ENCODE measurements around the gene PALM. TPM values are rescaled to one million over a fixed set of nuclear protein-coding genes. Genes with fewer than 3 reads are reported as not detected.
"Not testable (repeated sequence)": the region's sequence is repeated elsewhere in the genome, so short reads cannot be mapped to it uniquely, and the experiment has no call there.

PALM gene
- total RNA-seq, 3 donors from 2014 or later = 0.26 to 0.61 (median 0.27) TPM

GRCh38 chr19:741506-742131, 32.9 kb downstream of the PALM start:
- Mint-ChIP-seq H3K4me3 (no peak overlapping the region), H3K4me1 (ENCODE audit: low read depth) (no peaks in the 10 kb centered on the region), H3K36me3 (ENCODE audit: insufficient read depth) (no peaks in the 10 kb centered on the region), H3K9me3 (peaks cover 4% of the 10 kb centered on the region), H3K27me3 (ENCODE audit: low read depth) (peaks cover 2% of the 10 kb centered on the region)
- ATAC-seq (peak; percentile 18 to 20), DNase-seq (no peak)

- Mint-ChIP-seq H3K4me1 (ENCODE audit: low read depth) (no peaks in the 10 kb centered on the region), H3K9me3 (peaks cover 4% of the 10 kb centered on the region), H3K36me3 (ENCODE audit: insufficient read depth) (no peaks in the 10 kb centered on the region), H3K4me3 (no peak overlapping the region), H3K27me3 (ENCODE audit: low read depth) (no peaks in the 10 kb centered on the region)
- no peak for ATAC-seq
- DNase-seq = no peak
These were observed 33.9 kb downstream of the PALM start for GRCh38 chr19:742540-743075.

- DNase-seq (no peak), ATAC-seq (no peak)
- Mint-ChIP-seq H3K4me3 (no peak overlapping the region), H3K27me3 (ENCODE audit: low read depth) (no peaks in the 10 kb centered on the region), H3K9me3 (peaks cover 4% of the 10 kb centered on the region), H3K36me3 (ENCODE audit: insufficient read depth) (no peaks in the 10 kb centered on the region), H3K4me1 (ENCODE audit: low read depth) (no peaks in the 10 kb centered on the region)
These were observed 34.5 kb downstream of the PALM start for GRCh38 chr19:743168-743687.

GRCh38 chr19:745138-745537, 36.4 kb downstream of the PALM start:
- not testable (repeated sequence) for ATAC-seq; H3K27me3 Mint-ChIP-seq (ENCODE audit: low read depth); H3K4me3 Mint-ChIP-seq; H3K4me1 Mint-ChIP-seq (ENCODE audit: low read depth); DNase-seq; H3K36me3 Mint-ChIP-seq (ENCODE audit: insufficient read depth); H3K9me3 Mint-ChIP-seq

- H3K9me3 Mint-ChIP-seq = peaks cover 4% of the 10 kb centered on the region
- no peaks in the 10 kb centered on the region for H3K27me3 Mint-ChIP-seq (ENCODE audit: low read depth)
- no peak for DNase-seq
- no peaks in the 10 kb centered on the region for H3K4me1 Mint-ChIP-seq (ENCODE audit: low read depth)
- no peak overlapping the region for H3K4me3 Mint-ChIP-seq
- H3K36me3 Mint-ChIP-seq (ENCODE audit: insufficient read depth) = no peaks in the 10 kb centered on the region
- ATAC-seq = no peak
These were observed 37.6 kb downstream of the PALM start for GRCh38 chr19:746208-746819.

GRCh38 chr19:746956-747355, 38.2 kb downstream of the PALM start:
- Mint-ChIP-seq H3K4me3 (no peak overlapping the region), H3K36me3 (ENCODE audit: insufficient read depth) (no peaks in the 10 kb centered on the region), H3K27me3 (ENCODE audit: low read depth) (no peaks in the 10 kb centered on the region), H3K9me3 (peaks cover 4% of the 10 kb centered on the region), H3K4me1 (ENCODE audit: low read depth) (no peaks in the 10 kb centered on the region)
- no peak for DNase-seq
- ATAC-seq = no peak

GRCh38 chr19:747432-748273, 38.9 kb downstream of the PALM start:
- Mint-ChIP-seq H3K36me3 (ENCODE audit: insufficient read depth) (no peaks in the 10 kb centered on the region), H3K4me1 (ENCODE audit: low read depth) (no peaks in the 10 kb centered on the region), H3K9me3 (peaks cover 4% of the 10 kb centered on the region), H3K4me3 (no peak overlapping the region), H3K27me3 (ENCODE audit: low read depth) (no peaks in the 10 kb centered on the region)
- no peak for ATAC-seq
- DNase-seq = no peak

GRCh38 chr19:748274-748598, 39.5 kb downstream of the PALM start:
- H3K4me3 Mint-ChIP-seq = no peak overlapping the region
- no peaks in the 10 kb centered on the region for H3K27me3 Mint-ChIP-seq (ENCODE audit: low read depth)
- peaks cover 4% of the 10 kb centered on the region for H3K9me3 Mint-ChIP-seq
- H3K36me3 Mint-ChIP-seq (ENCODE audit: insufficient read depth) = no peaks in the 10 kb centered on the region
- DNase-seq (no peak), ATAC-seq (no peak)
- H3K4me1 Mint-ChIP-seq (ENCODE audit: low read depth) = no peaks in the 10 kb centered on the region

GRCh38 chr19:749811-750210, 41.1 kb downstream of the PALM start:
- Mint-ChIP-seq H3K9me3 (no peaks in the 10 kb centered on the region), H3K4me1 (ENCODE audit: low read depth) (no peaks in the 10 kb centered on the region), H3K36me3 (ENCODE audit: insufficient read depth) (no peaks in the 10 kb centered on the region), H3K27me3 (ENCODE audit: low read depth) (no peaks in the 10 kb centered on the region), H3K4me3 (no peak overlapping the region)
- ATAC-seq (no peak), DNase-seq (no peak)

- no peaks in the 10 kb centered on the region for H3K4me1 Mint-ChIP-seq (ENCODE audit: low read depth)
- no peaks in the 10 kb centered on the region for H3K36me3 Mint-ChIP-seq (ENCODE audit: insufficient read depth)
- no peak for ATAC-seq
- no peaks in the 10 kb centered on the region for H3K27me3 Mint-ChIP-seq (ENCODE audit: low read depth)
- H3K9me3 Mint-ChIP-seq = no peaks in the 10 kb centered on the region
- no peak for DNase-seq
- H3K4me3 Mint-ChIP-seq = no peak within 1 kb of the TSS
These were observed 42.1 kb downstream of the PALM start, which contains the start of gene MISP for GRCh38 chr19:750640-751423. Gene MISP, plus strand, starts transcription at chr19:751112. Its CDS starts 5,835 bp downstream, at chr19:756947.

GRCh38 chr19:751501-752341, 43.0 kb downstream of the PALM start:
- Mint-ChIP-seq H3K9me3 (no peaks in the 10 kb centered on the region), H3K36me3 (ENCODE audit: insufficient read depth) (no peaks in the 10 kb centered on the region), H3K27me3 (ENCODE audit: low read depth) (no peaks in the 10 kb centered on the region), H3K4me1 (ENCODE audit: low read depth) (no peaks in the 10 kb centered on the region), H3K4me3 (no peak overlapping the region)
- no peak for DNase-seq
- no peak for ATAC-seq

- DNase-seq = no peak
- Mint-ChIP-seq H3K36me3 (ENCODE audit: insufficient read depth) (no peaks in the 10 kb centered on the region), H3K9me3 (no peaks in the 10 kb centered on the region), H3K4me3 (no peak overlapping the region), H3K4me1 (ENCODE audit: low read depth) (no peaks in the 10 kb centered on the region), H3K27me3 (ENCODE audit: low read depth) (no peaks in the 10 kb centered on the region)
- no peak for ATAC-seq
These were observed 44.1 kb downstream of the PALM start for GRCh38 chr19:752652-753517.
